Measurements from ENCODE around the gene HSP90B1.

HSP90B1 gene

DNA sequence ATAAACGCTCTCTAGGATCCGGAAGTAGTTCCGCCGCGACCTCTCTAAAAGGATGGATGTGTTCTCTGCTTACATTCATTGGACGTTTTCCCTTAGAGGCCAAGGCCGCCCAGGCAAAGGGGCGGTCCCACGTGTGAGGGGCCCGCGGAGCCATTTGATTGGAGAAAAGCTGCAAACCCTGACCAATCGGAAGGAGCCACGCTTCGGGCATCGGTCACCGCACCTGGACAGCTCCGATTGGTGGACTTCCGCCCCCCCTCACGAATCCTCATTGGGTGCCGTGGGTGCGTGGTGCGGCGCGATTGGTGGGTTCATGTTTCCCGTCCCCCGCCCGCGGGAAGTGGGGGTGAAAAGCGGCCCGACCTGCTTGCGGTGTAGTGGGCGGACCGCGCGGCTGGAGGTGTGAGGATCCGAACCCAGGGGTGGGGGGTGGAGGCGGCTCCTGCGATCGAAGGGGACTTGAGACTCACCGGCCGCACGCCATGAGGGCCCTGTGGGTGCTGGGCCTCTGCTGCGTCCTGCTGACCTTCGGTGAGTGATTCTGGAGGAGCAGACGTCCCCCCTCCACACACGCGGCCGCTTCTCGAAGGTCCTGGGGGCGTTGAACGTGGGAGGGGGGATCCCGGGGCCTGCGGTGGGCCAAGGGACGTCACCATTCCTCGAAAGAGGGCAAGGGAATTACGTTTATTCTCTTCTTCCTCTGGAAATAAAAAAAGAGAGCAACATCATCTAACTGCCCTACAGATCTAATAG is at the start of gene HSP90B1:
TSS of gene HSP90B1 (plus strand) at position 377 of the 753 bp plus-strand sequence. CDS start at position 483, 106 bp downstream.
- DNase-seq = peak; percentile 100

DNA sequence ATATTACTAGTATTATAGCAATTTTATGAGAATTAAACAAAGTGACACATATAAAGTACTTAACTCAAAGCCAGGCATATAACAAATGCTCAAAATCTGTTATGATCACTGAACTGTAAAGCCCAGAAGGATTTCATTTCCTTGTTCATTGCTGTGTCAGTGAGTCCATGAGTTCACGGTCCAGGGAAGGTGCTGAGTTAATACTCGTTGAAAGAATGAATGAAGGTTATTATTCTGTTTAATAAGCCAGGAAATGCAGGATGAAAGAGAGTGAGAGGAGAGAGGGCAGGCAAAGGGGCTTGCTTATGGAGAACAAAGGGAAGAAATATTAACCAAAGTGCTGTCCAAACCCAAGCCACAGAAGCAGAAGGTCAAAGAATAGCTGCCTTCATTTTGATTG is 48.9 kb upstream of the HSP90B1 start:
- DNase-seq = no peak

DNA sequence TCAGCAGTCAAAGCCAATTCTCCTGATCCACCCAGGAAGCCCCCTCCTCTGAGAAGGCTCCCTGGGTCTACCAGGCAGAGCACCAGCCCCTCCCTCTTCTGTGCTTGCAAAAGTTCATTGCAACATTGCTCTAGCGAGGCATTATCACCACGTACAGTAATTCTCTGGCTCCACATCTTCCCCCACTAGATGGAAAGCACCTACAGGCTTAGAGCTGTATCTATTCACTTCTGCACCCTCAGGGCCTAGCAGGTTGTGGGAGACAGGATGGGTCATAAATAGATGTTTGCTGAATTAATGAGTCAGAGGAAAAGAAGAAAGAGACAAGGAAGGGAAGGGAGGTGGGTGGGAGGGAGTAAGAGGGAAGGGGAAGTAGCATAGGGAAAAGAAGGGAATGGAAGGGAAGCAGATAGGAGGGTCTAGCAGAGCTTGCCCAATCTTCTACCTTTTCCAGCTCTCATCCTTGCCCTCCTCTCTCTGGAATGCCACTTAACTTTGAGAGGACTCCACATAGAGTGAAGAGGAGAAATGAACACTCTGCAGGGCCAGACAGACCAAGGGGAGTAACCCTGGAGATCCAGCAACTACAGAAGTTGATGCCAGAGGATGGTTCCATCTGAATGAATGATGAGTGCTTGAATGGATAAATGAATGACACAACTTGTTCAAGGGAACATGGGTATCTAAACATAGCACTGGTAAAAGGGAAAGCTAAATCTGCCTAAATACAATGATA is 47.2 kb upstream of the HSP90B1 start:
- DNase-seq = no peak

DNA sequence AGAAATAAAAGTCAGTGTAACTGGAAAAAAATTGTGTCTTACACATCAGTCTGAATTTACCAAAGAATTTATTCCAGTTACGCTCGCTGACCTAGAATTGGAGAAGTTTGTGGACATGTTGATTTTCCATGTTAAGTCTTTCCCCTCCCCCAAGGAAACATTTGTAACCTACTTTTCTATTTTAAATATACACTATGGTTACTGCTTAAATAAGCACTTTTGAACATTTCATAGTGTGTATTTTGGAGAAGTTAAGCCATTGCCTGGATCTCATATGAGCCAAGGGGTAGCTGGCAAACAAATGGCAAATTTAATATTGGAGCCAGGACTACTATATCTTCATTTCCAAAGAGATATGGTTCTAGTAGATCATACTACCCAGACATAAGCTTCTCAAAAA is 46.3 kb upstream of the HSP90B1 start:
- no peak for DNase-seq

DNA sequence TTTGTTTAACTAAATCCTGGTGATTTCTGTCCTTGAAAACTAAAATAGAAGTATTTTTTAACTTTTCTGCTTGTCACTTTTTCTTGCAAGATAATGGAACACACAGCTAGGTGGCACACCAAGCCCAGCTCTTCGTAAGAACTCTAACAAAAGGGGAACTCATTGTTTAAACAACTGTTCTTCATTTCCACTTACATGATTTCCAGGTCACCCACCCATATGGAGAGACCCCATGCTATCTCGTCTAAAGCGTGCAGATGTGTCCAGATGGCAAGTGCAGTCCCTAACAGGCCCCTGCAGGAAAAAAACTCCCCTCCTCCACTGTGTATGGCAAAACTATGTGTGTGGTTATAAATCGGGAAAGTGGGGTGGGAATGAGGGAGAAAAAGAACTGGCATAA is 45.9 kb upstream of the HSP90B1 start:
- peak; percentile 69 for DNase-seq

DNA sequence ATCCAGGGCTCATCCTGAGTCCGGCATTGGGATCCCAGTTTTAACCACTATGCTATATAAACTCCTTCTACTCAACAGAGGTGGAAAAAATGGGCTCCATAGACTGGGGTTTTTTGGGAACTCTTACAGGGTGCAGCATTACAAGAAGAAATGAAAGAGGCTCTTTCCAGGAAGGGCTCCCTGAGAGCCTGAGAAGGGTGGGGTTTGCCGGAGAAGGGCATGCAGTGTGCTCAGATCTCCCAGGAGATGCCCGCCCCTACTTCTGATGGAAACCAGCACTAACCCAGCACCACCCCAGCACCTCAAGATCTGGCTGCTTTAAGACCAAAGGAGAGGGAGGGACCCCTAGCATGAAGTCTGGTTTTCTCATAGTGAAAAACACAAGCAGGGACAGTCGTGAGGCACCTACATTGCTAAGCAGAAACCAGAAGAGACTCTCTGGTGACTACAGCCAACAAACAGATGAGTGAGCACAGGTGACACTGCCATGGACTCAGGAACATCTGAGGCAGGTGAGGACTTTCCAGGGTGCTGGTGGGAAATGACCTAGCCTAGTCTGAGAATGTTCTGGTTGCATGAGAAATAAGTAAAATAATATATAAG is 43.9 kb upstream of the HSP90B1 start:
- no peak for DNase-seq

DNA sequence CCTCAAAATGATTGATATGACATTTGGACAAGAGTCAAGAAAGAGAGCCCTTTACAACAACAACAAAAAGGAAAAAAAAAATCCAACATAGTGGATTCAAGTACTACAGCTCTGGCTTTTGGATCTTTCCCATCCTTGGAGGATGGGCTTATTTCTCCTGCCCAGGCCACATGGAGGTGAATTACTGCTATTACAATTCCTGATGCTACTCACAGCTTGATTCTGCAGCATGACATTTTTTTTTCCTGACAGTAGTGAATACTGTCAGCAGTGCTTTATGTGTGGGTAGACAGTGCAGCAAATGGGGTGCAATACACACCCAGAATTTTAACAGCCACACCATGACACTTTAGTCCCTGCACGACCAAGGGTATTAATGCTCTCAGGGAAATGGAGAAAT is 42.5 kb upstream of the HSP90B1 start:
- no peak for DNase-seq

DNA sequence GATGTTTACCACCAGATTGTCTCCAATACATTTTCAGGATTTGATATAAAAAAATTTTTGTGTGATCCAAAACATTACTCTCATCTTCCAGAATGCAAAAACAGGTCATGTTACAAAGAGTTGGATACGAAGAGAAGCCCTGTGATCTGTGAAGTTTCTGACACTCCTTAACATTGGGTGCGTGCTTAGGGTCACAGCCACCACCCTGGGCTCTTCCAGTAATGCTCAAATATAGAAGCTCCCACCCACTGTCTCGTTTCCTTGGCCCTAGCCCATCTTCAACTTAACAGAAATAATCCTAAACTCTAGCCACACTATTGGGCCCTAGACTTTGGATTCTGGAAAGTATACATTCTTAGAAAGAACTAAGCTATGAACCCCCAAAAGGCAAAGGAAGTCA is 32.9 kb upstream of the HSP90B1 start:
- DNase-seq = no peak

DNA sequence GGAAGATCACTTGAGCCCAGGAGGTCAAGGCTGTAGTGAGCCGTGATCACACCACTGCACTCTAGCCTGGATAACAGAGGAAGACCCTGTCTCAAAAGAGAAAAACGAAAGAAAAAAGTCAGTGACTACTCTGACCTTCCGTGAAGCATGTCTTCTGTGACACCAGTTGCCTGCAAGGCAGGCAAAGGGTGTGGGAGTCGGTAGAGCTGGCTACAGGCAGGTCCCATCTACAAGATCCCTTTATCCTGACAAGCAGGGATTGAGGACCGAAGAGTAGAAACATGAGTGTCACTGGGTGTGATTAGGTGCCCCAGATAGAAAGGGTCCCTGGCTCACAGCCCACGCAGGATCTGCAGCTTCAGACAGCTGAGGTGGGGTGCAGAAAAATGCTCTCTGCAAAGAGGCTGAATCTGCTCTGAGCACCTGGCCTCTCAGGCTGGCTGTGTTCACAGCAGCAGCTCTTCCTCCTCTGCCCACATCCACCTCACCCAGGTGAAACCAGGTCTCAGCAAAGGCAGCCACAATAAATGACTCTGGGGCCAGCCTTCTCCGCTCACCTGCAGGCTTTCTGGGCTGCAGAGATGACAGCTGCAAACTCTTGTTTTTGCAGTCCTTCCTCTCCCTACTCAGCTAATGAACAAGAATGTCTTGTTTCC is 28.6 kb upstream of the HSP90B1 start:
- peak; percentile 72 for DNase-seq

DNA sequence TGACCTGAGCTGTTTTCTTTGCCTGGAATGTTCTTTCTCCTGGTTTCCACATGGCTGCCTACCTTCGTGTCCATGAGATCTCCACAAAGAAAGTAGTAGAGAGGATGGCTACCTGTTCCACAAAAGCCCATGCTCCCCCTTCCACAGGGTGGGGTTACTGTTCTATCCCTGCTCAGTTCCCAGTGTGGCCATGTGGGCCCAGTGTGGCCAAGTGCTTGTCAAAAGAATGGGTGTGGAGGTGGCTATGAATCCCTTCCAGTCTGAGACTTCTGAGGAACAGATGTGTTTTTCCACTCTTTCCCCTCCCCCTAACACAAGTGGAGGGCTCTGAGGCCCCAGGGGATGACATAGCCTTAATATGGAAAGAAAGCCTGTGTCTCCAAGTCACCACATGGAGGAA is 26.2 kb upstream of the HSP90B1 start:
- no peak for DNase-seq

DNA sequence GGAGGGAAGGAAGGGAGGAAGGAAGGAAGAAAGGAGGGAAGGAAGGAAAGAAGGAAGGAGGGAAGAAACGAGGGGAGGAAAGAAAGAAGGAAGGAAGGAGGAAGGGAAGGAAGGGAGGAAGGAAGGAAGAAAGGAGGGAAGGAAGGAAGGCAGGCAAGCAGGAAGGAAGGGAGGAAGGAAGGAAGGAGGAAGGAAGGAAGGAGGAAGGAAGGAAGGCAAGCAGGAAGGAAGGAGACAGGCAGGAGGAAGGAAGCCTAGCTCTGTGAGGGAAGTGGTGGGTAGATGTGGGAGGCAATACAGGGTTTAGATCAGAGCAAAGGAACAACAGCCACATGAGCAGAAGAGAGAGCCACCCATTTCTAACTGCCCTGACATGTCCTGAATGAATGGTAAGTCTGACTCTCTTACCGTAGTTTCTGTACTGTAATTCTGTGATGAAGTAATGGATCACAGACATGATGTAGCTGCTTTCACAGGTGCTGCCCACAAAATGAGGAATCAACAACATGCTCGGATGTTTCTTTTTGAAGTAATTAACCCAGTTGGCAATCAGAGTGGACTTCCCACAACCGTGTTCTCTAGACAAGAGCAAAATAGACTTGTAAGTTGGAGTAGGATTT is 24.4 kb upstream of the HSP90B1 start:
- no peak for DNase-seq

DNA sequence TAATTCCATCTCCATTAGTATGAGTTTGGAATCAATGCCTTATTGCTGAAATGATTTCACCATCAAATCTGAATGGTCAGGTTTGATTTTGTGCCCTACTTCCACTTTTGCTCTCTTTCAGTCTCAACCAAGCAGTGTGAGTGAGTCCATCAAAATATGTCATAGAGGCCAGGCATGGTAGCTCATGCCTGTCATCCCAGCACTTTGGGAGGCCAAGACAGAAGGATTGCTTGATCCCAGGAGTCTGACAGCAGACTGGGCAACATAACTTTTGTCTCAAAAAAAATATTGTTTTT is 22.0 kb upstream of the HSP90B1 start:
- no peak for DNase-seq

DNA sequence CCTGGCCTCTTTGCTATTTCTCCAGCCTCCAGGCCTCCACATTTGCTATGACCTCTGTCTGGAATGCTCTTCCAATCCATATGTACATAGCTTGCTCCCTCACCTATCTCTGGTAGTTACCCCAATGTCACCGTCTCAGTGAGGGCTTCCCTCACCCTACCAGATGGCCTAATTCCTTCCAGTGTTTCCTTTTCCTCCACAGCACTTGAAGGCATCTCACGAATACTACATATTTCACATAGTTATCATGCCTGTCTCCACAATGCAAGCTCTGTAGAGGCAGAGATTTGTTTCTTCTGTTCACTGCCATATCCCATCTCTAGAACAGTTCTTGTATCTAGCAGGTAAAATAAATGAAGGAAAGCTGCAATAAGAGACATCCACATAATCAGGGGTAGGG is 21.3 kb upstream of the HSP90B1 start:
- no peak for DNase-seq

DNA sequence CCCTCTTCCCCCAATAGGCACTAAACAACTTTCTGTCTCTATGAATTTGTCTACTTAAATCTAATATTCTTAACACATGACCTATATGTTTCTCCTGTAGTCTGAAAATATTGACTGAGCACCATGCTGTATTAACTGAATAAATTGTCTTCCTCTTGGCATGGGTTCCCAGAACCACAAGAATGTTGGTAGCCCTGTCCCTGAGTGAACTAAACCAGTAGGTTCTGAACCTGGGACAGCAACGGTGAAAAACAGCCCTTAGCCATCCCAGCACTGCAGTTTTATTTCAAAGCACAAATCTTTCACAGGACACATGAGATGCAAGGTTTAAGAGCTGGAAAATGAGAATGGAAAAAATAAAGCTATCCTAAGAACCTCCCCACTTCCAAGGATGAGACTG is 20.4 kb upstream of the HSP90B1 start:
- DNase-seq = no peak

DNA sequence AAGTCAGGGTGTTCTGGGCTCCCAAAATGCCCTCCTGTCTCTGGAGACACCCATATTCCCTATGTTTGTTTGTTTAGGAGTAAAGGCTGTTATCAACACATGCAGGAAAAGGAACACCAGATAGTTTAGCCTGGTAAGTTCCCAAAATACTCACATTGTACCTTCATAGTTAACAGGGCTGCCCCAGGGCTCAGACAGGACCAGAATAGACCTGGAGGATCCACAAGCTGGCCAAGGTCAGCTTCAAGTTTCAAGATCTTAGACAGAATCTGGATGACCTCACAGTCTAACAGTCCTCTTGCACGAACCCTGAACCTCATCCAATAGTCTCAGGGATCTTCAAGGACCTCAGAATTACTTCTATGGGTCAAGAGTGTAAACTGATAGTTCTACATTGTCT is 18.1 kb upstream of the HSP90B1 start:
- DNase-seq = no peak

DNA sequence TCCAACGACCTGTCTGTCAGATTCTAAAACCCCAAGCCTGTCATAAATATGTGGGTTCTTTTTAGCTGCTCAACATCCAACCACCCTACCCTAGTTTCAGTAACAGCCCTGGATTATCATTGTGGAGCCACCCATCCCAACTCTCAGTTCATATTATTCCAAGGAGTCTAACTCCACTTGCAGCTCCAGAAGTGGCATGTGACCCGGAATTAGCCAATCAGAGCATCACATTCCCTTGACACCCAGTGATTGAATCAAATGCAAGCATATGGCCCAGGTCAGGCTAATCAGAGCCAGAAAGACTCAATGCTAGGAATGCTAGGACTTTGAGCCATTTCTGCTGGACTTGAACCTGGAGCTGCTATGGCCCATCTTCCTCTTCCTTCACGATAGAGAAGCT is 17.1 kb upstream of the HSP90B1 start:
- DNase-seq = no peak

DNA sequence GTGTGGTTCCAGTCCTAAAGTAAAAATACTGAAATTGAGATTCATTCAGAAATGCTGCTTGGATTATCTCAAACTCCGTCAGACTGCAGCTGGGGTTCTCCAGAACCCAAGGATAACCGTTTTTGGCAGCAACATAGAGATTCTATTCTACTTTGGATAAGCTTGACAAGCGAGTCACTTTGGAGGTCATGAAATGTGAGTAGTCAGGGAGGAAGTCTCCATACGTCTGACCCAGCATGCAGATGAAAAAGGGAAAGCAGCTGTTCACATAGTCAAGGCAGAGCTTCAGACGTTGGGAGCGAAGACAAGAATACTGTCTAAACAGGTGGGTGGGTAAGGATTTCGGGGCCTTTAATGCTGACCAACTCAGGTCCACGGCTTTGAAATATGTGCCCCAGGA is 14.9 kb upstream of the HSP90B1 start:
- no peak for DNase-seq

DNA sequence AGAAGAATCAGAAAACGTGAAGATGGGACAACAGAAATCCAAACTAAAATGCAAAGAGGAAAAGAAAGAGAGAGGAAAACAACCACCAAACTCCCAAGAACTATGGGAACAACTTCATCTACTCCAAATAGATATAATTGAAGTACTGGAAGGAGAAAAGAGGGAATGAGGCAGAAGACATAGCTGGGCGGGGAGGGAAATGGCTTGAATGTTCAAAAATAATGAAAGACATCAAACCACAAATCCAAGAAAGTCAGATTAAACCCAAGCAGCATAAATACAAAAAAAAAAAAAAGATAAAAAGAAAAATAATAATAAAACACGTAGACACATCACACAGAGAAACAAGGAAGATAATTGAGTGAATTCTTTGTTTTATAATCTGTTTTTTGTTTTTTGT is 12.3 kb upstream of the HSP90B1 start:
- no peak for DNase-seq

DNA sequence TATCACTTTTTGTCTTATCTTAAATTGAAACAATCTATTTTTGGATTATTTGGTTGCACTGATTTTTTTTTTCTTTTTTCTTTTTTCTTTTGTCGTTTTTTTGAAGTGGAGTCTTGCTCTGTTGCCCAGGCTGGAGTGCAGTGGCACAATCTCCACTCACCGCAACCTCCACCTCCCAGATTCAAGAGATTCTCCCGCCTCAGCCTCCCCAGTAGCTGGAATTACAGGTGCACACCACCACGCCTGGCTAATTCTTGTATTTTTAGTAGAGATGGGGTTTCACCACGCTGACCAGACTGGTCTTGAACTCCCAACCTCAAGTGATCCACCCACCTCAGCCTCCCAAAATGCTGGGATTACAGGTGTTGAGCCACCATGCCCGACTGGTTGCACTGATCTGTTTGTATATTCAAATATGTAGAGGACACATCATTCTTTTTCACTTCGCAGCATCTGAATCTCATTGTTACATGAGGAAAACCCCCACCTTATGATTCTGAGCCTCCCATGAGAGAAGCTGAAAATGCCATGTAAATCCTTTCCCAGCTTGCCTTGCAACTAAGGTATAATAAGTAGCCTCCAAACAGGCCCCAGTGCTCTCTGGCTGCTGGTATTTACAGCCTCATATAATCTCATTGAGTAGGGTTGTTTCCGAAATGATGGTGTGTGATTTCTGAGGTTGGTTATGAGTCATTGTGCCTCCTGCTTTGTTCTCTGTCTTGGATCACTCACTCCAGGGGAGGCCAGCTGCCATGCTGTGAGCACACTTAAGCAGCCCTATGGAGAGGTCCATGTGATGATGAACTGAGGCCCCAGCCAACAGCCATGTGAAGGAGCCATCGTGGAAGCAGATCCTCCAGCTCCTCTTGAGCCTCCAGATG is 5.2 kb upstream of the HSP90B1 start:
- peak; percentile 81 for DNase-seq

DNA sequence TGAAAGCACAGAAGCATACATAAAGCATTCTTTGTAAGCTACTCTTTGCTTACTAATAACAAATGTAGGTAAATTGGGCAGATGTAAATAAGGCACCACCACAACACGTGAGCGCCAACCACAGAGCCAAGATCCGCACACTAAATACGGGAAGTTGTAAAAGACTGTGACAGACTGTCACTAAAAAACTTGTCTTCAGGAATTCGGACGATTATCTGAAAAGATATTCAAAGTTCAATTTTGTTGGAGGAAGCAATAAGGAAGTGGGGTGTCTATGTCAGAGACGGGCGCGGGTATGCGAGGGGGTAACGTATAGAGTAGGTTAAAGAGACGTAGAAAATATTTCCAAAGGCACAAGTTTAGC is 1.5 kb upstream of the HSP90B1 start:
- DNase-seq = peak; percentile 83

DNA sequence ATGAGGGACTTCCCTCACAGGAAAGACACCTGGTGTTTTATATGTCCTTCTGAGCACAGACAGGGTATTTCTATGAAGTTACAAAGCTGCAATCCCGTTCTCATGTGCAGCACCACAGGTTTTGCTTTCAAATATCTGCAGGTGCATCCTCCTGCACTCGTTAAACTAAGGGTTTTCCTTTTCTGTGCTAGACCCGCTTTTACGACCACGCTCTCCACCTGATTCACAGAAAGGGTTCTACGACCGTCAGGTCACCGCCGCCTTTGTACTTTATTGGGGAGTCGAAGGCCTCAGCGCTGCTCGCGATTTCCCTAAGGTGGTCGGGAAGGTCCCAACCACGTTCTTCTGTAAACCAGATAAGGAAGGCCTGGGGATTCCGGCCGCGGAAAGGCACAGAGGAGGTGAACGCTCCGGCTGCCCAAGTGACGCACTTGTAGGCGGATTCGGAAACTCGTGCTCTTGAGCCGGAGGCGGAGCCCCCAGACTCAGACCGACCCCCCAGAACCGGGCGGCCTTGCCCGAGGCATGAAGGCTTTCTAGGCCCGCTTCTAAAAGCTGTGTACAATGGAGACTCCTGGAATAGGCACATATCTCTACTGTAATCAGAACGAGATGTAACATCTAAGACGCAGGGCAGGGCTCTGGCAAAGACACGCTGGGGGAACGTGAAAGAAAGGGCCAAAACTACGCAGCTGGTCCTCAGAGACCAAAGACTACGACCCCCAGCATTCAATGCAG is 995 bp upstream of the HSP90B1 start:
- peak; percentile 92 for DNase-seq

DNA sequence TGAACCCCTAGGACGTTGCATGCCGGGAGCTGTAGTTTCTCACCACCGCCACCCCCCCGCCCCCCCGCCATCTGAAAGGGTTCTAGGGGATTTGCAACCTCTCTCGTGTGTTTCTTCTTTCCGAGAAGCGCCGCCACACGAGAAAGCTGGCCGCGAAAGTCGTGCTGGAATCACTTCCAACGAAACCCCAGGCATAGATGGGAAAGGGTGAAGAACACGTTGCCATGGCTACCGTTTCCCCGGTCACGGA is 501 bp upstream of the HSP90B1 start:
- DNase-seq = no peak
